RWPE2 (cell line): ENCODE measurements around the gene STAG1.

Experiments
- ATAC-seq: fragments of 200-7000 bp; cut with Tn5 transposase; 3 replicates; pipeline ENCODE4 v1.9.1; 2021; ENCODE audit warnings: low read depth
- DNase-seq: peaks from one replicate; pipeline ENCODE4 v3.0.0-alpha.2; 2020; ENCODE audit warnings: low spot score
- H3K27ac ChIP-seq: fragments of 450-650 bp; 2 replicates; pipeline ENCODE4 v1.5.1; 2017; ENCODE audit warnings: mild to moderate bottlenecking; ENCODE audit not compliant: poor library complexity, severe bottlenecking
- H3K27me3 ChIP-seq: fragments of 250-450 bp; sonication (Bioruptor Pico); 2 replicates; pipeline ENCODE4 v1.5.1; 2021; ENCODE audit warnings: mild to moderate bottlenecking, moderate library complexity; ENCODE audit not compliant: insufficient read depth, poor library complexity, severe bottlenecking
- H3K36me3 ChIP-seq: fragments of 250-450 bp; sonication (Bioruptor Pico); 2 replicates; pipeline ENCODE4 v1.5.1; 2020; ENCODE audit warnings: low read depth, mild to moderate bottlenecking, moderate library complexity
- H3K4me1 ChIP-seq: fragments of 250-450 bp; sonication (Bioruptor Pico); 2 replicates; pipeline ENCODE4 v1.5.1; 2021; ENCODE audit warnings: mild to moderate bottlenecking, moderate library complexity; ENCODE audit not compliant: insufficient read depth, poor library complexity, severe bottlenecking
- H3K4me3 ChIP-seq: fragments of 250-450 bp; sonication (Bioruptor Pico); 2 replicates; pipeline ENCODE4 v1.5.1; 2021; ENCODE audit warnings: mild to moderate bottlenecking, moderate library complexity; ENCODE audit not compliant: severe bottlenecking
- H3K9me3 ChIP-seq: fragments of 250-450 bp; sonication (Bioruptor Pico); 2 replicates; pipeline ENCODE4 v1.5.1; 2021; ENCODE audit warnings: mild to moderate bottlenecking, moderate library complexity; ENCODE audit not compliant: severe bottlenecking
- CTCF ChIP-seq: fragments of 450-650 bp; IDR thresholded peaks from one replicate; pipeline ENCODE4 v1.5.1; 2017; ENCODE audit warnings: mild to moderate bottlenecking, moderate library complexity; ENCODE audit not compliant: poor library complexity, severe bottlenecking

The STAG1 gene

GRCh38 chr3:136334209-136334608, 418.0 kb downstream of the STAG1 start:
- H3K36me3 ChIP-seq: peaks cover 26% of the 10 kb centered on the region
- H3K27me3 ChIP-seq: no peaks in the 10 kb centered on the region
- H3K4me1 ChIP-seq: no peaks in the 10 kb centered on the region
- ATAC-seq: no peak
- TF ChIP-seq CTCF: no peak
- H3K9me3 ChIP-seq: no peaks in the 10 kb centered on the region
- H3K4me3 ChIP-seq: no peak overlapping the region
- no peak for DNase-seq
- no peak overlapping the region for H3K27ac ChIP-seq

- Histone ChIP-seq H3K4me3 (no peak overlapping the region), H3K36me3 (peaks cover 15% of the 10 kb centered on the region), H3K4me1 (no peaks in the 10 kb centered on the region), H3K9me3 (no peaks in the 10 kb centered on the region), H3K27ac (no peak overlapping the region), H3K27me3 (no peaks in the 10 kb centered on the region)
- DNase-seq (no peak), ATAC-seq (no peak)
- no peak for TF ChIP-seq CTCF
Measured at GRCh38 chr3:136332776-136333175, 419.4 kb downstream of the STAG1 start.

- no peaks in the 10 kb centered on the region for H3K9me3 ChIP-seq
- no peak overlapping the region for H3K4me3 ChIP-seq
- H3K4me1 ChIP-seq: no peaks in the 10 kb centered on the region
- TF ChIP-seq CTCF: no peak
- no peak overlapping the region for H3K27ac ChIP-seq
- ATAC-seq: no peak
- H3K36me3 ChIP-seq: peaks cover 10% of the 10 kb centered on the region
- no peak for DNase-seq
- H3K27me3 ChIP-seq: no peaks in the 10 kb centered on the region
Measured at GRCh38 chr3:136332302-136332701, 419.9 kb downstream of the STAG1 start.

- Histone ChIP-seq H3K4me3 (no peak overlapping the region), H3K9me3 (no peaks in the 10 kb centered on the region), H3K27me3 (no peaks in the 10 kb centered on the region), H3K27ac (no peak overlapping the region), H3K36me3 (peaks cover 3% of the 10 kb centered on the region; the same call in 1 of the 2 replicates), H3K4me1 (no peaks in the 10 kb centered on the region)
- TF ChIP-seq CTCF: no peak
- ATAC-seq (no peak), DNase-seq (no peak)
Measured at GRCh38 chr3:136330900-136331299, 421.3 kb downstream of the STAG1 start.

GRCh38 chr3:136329593-136329992, 422.6 kb downstream of the STAG1 start:
- Histone ChIP-seq H3K4me3 (no peak overlapping the region), H3K27ac (no peak overlapping the region), H3K9me3 (no peaks in the 10 kb centered on the region), H3K36me3 (no peaks in the 10 kb centered on the region; the same call in 1 of the 2 replicates), H3K27me3 (no peaks in the 10 kb centered on the region), H3K4me1 (no peaks in the 10 kb centered on the region)
- DNase-seq (no peak), ATAC-seq (no peak)
- TF ChIP-seq CTCF: no peak
